ENCODE measurements around the gene KIAA1217.

Gene KIAA1217

GRCh38 chr10:24568042-24568441 is 359.1 kb downstream of the KIAA1217 start:
- DNase-seq = no peak

- no peak for DNase-seq
These were observed 360.4 kb downstream of the KIAA1217 start for GRCh38 chr10:24569330-24569796.

GRCh38 chr10:24569828-24570657 is 361.1 kb downstream of the KIAA1217 start:
- DNase-seq = no peak

GRCh38 chr10:24570658-24571426 is 361.9 kb downstream of the KIAA1217 start:
- DNase-seq = no peak

GRCh38 chr10:24571870-24572450 is 363.0 kb downstream of the KIAA1217 start:
- no peak for DNase-seq

GRCh38 chr10:24574161-24574560 is 365.2 kb downstream of the KIAA1217 start:
- no peak for DNase-seq

- DNase-seq = no peak
These were observed 365.7 kb downstream of the KIAA1217 start for GRCh38 chr10:24574578-24575155.

- DNase-seq = no peak
These were observed 366.6 kb downstream of the KIAA1217 start for GRCh38 chr10:24575481-24576002.

GRCh38 chr10:24579448-24579847 is 370.5 kb downstream of the KIAA1217 start:
- DNase-seq = no peak

- no peak for DNase-seq
These were observed 371.0 kb downstream of the KIAA1217 start for GRCh38 chr10:24579906-24580305.

- DNase-seq = no peak
These were observed 380.3 kb downstream of the KIAA1217 start for GRCh38 chr10:24589265-24589664.

- no peak for DNase-seq
These were observed 381.9 kb downstream of the KIAA1217 start for GRCh38 chr10:24590697-24591457.

- DNase-seq = no peak
These were observed 387.4 kb downstream of the KIAA1217 start for GRCh38 chr10:24596217-24596930.

GRCh38 chr10:24597426-24597825 is 388.5 kb downstream of the KIAA1217 start:
- DNase-seq = no peak
